Heart left ventricle (tissue), 13 donors: ENCODE data around the gene SERPINB2.

Experiments used
- CTCF ChIP-seq, 12 donors: fragments of 200-600 bp; sonication (generic) in 4 of 12; IDR thresholded peaks; one replicate each; pipeline versions ENCODE4 v1.5.0 to v1.8.0; 2018 to 2022; ENCODE audit warnings: antibody characterized with exemption in 12 of 12, mild to moderate bottlenecking in 5 of 12
- POLR2A ChIP-seq, 2 donors: fragments of 450-650 bp; IDR thresholded peaks; one replicate each; pipeline ENCODE4 v1.6.1; 2017; ENCODE audit warnings: antibody characterized with exemption in 2 of 2, mild to moderate bottlenecking in 2 of 2, moderate library complexity in 2 of 2
- donor health status: ischemic (EF 13 %, LVEDD 7.1; RV severe dilation, severe dysfunction).
- donor health status: DM: no; HTN: yes; CAD: no.
- donor health status: DM: no; HTN: no; CAD: no.
- donor health status: ischemic (EF 25% LVEDD 6.9; RV normal size, moderate dysfunction).
- donor health status: ischemic (EF 25% LVEDD 5.7; RV mildly dilated, moderate dysfunction).
- donor health status: ischemic (EF 35%, LVEDD 5.7; RV mildly dilated, moderate dysfunction).
- donor health status: nonischemic (EF 11% LVEDD 7.7; RV severe dilation, severe dysfunction).
- donor health status: DM: yes; HTN: yes; CAD: no.
- donor health status: PGD.
- donor health status: ischemic (EF 29% LVEDD 5.4; RV normal size, mild dysfunction).
- donor health status: nonischemic (EF 23%, LVEDD 6.1; RV moderate dilation, normal function).

- TF ChIP-seq POLR2A (IDR thresholded peaks at IDR 0.05) (no peak), CTCF (IDR thresholded peaks at IDR 0.05) (no peak)
Observed at GRCh38 chr18:63882333-63883141, 5.0 kb upstream of the SERPINB2 start.
